Mesendoderm (in vitro differentiated cells): ENCODE data around the gene TIMM22.
A peak's percentile ranks its signal among the peaks of the same experiment; 100 is the strongest.
"Not testable (repeated sequence)": the region's sequence is repeated elsewhere in the genome, so short reads cannot be mapped to it uniquely, and the experiment has no call there.

Experiments
- DNase-seq: peaks from one replicate; pipeline ENCODE4 v3.0.0; 2013
- H2AK5ac ChIP-seq: 2 replicates; pipeline ENCODE4 v1.6.1; 2013; ENCODE audit warnings: low read length, inconsistent platforms
- H2BK120ac ChIP-seq: 2 replicates; pipeline ENCODE4 v1.6.1; 2013; ENCODE audit warnings: low read depth, mild to moderate bottlenecking, low read length, moderate library complexity, mixed read lengths
- H2BK15ac ChIP-seq: replicated peaks from 2 replicates; pipeline ENCODE4 v1.6.1; 2013; ENCODE audit warnings: low read depth, mild to moderate bottlenecking, moderate library complexity
- H2BK5ac ChIP-seq: 2 replicates; pipeline ENCODE4 v1.6.1; 2013; ENCODE audit warnings: low read length, inconsistent platforms
- H3K18ac ChIP-seq: 2 replicates; pipeline ENCODE4 v1.6.1; 2013; ENCODE audit warnings: mild to moderate bottlenecking, low read length, mixed read lengths
- H3K23ac ChIP-seq: one replicate; pipeline ENCODE4 v1.6.1; 2013; ENCODE audit warnings: low read length
- H3K27ac ChIP-seq: 2 replicates; pipeline ENCODE4 v1.5.1; 2013; ENCODE audit warnings: low read depth, mild to moderate bottlenecking, inconsistent platforms, low read length, moderate library complexity
- H3K27me3 ChIP-seq: 2 replicates; pipeline ENCODE4 v1.6.1; 2013; ENCODE audit warnings: low read length, control low read depth, mild to moderate bottlenecking, inconsistent platforms; ENCODE audit not compliant: insufficient read depth, poor library complexity
- H3K36me3 ChIP-seq: 2 replicates; pipeline ENCODE4 v1.6.1; 2013; ENCODE audit warnings: low read length, inconsistent platforms; ENCODE audit not compliant: control insufficient read depth, insufficient read depth
- H3K4ac ChIP-seq: one replicate; pipeline ENCODE4 v1.6.1; 2013; ENCODE audit warnings: low read depth, mild to moderate bottlenecking, low read length, moderate library complexity
- H3K4me1 ChIP-seq: 2 replicates; pipeline ENCODE4 v1.6.1; 2013; ENCODE audit warnings: low read depth, low read length, inconsistent platforms; ENCODE audit not compliant: control insufficient read depth
- H3K4me2 ChIP-seq: 2 replicates; pipeline ENCODE4 v1.6.1; 2013; ENCODE audit warnings: low read length
- H3K4me3 ChIP-seq: 2 replicates; pipeline ENCODE4 v1.5.1; 2013; ENCODE audit warnings: mild to moderate bottlenecking, low read length
- H3K56ac ChIP-seq: one replicate; pipeline ENCODE4 v1.6.1; 2013; ENCODE audit warnings: low read length
- H3K79me1 ChIP-seq: 2 replicates; pipeline ENCODE4 v1.6.1; 2013; ENCODE audit warnings: low read length, inconsistent platforms
- H3K79me2 ChIP-seq: 2 replicates; pipeline ENCODE4 v1.6.1; 2013; ENCODE audit warnings: mild to moderate bottlenecking, low read length; ENCODE audit not compliant: control insufficient read depth, insufficient read depth
- H3K9ac ChIP-seq: 2 replicates; pipeline ENCODE4 v1.6.1; 2013; ENCODE audit warnings: low read length, inconsistent platforms
- H4K5ac ChIP-seq: one replicate; pipeline ENCODE4 v1.6.1; 2013; ENCODE audit warnings: low read length
- H4K8ac ChIP-seq: one replicate; pipeline ENCODE4 v1.6.1; 2013; ENCODE audit warnings: low read depth, mild to moderate bottlenecking, control low read depth, low read length, moderate library complexity
- whole genome bisulfite sequencing: extraction: QIAGEN DNeasy Blood & Tissue Kit; methylation state at CpG from one replicate; pipeline ENCODE4 v1.1.7; 2013; ENCODE audit warnings: low lambda C conversion rate, missing lambda C conversion rate; ENCODE audit not compliant: insufficient coverage; ENCODE audit errors: extremely low coverage; 5-methylcytosine and 5-hydroxymethylcytosine counted together

The TIMM22 gene

GRCh38 chr17:968812-969730 is 27.9 kb upstream of the TIMM22 start:
- no CpG with 5 or more reads among the region's 24 CpGs for WGBS
- H3K4me1 ChIP-seq: peaks cover 24% of the 10 kb centered on the region
- H2BK15ac ChIP-seq: no peak overlapping the region
- peak overlapping the region; percentile 41 for H3K9ac ChIP-seq
- H3K4me2 ChIP-seq: no peak overlapping the region
- H3K79me1 ChIP-seq: peaks cover under 1% of the 10 kb centered on the region
- H4K8ac ChIP-seq: no peak overlapping the region
- H3K4me3 ChIP-seq: no peak overlapping the region
- no peak overlapping the region for H2AK5ac ChIP-seq
- no peak overlapping the region for H3K56ac ChIP-seq
- no peak overlapping the region for H3K27ac ChIP-seq
- peak overlapping the region; percentile 22 for H3K18ac ChIP-seq
- no peak overlapping the region for H3K4ac ChIP-seq
- H3K23ac ChIP-seq: no peak overlapping the region
- no peak overlapping the region for H2BK120ac ChIP-seq
- no peak for DNase-seq
- no peaks in the 10 kb centered on the region for H3K36me3 ChIP-seq
- H3K27me3 ChIP-seq: no peaks in the 10 kb centered on the region
- no peak overlapping the region for H4K5ac ChIP-seq
- H3K79me2 ChIP-seq: peaks cover 94% of the 10 kb centered on the region
- H2BK5ac ChIP-seq: no peak overlapping the region

GRCh38 chr17:969811-970355 is 27.0 kb upstream of the TIMM22 start:
- Histone ChIP-seq H3K36me3 (no peaks in the 10 kb centered on the region), H3K18ac (peak overlapping the region; percentile 54), H3K23ac (no peak overlapping the region), H3K4ac (no peak overlapping the region), H3K27ac (no peak overlapping the region), H4K5ac (no peak overlapping the region), H3K79me1 (no peaks in the 10 kb centered on the region), H3K4me2 (no peak overlapping the region), H2BK15ac (no peak overlapping the region), H3K4me1 (peaks cover 17% of the 10 kb centered on the region), H3K9ac (peak overlapping the region; percentile 38), H3K27me3 (no peaks in the 10 kb centered on the region), H3K56ac (peak overlapping the region; percentile 75), H3K79me2 (peaks cover 92% of the 10 kb centered on the region), H2BK5ac (no peak overlapping the region), H2BK120ac (no peak overlapping the region), H3K4me3 (no peak overlapping the region), H2AK5ac (no peak overlapping the region), H4K8ac (no peak overlapping the region)
- no peak for DNase-seq
- no CpG with 5 or more reads among the region's 18 CpGs for WGBS

GRCh38 chr17:970364-970763 is 26.6 kb upstream of the TIMM22 start:
- peak overlapping the region; percentile 4 for H3K56ac ChIP-seq
- peaks cover 92% of the 10 kb centered on the region for H3K79me2 ChIP-seq
- H3K27ac ChIP-seq: no peak overlapping the region
- no peak overlapping the region for H2BK15ac ChIP-seq
- H2AK5ac ChIP-seq: no peak overlapping the region
- peak overlapping the region; percentile 54 for H3K18ac ChIP-seq
- no CpG with 5 or more reads among the region's 9 CpGs for WGBS
- no peak overlapping the region for H2BK5ac ChIP-seq
- no peak overlapping the region for H3K23ac ChIP-seq
- no peak overlapping the region for H3K4ac ChIP-seq
- H2BK120ac ChIP-seq: no peak overlapping the region
- no peak for DNase-seq
- H4K5ac ChIP-seq: no peak overlapping the region
- no peaks in the 10 kb centered on the region for H3K36me3 ChIP-seq
- H3K79me1 ChIP-seq: peaks cover 2% of the 10 kb centered on the region
- H3K4me3 ChIP-seq: no peak overlapping the region
- no peaks in the 10 kb centered on the region for H3K27me3 ChIP-seq
- peak overlapping the region; percentile 38 for H3K9ac ChIP-seq
- peaks cover 13% of the 10 kb centered on the region for H3K4me1 ChIP-seq
- no peak overlapping the region for H4K8ac ChIP-seq
- no peak overlapping the region for H3K4me2 ChIP-seq

- not testable (repeated sequence) for H3K18ac ChIP-seq, H3K27ac ChIP-seq, DNase-seq, H3K4me2 ChIP-seq, H2BK5ac ChIP-seq, H3K27me3 ChIP-seq, H2AK5ac ChIP-seq, H4K5ac ChIP-seq, H3K9ac ChIP-seq, H3K4me3 ChIP-seq, H3K36me3 ChIP-seq, H2BK15ac ChIP-seq, H3K23ac ChIP-seq, H3K56ac ChIP-seq, H4K8ac ChIP-seq, H2BK120ac ChIP-seq, H3K79me1 ChIP-seq, H3K4ac ChIP-seq
- no CpG with 5 or more reads among the region's 14 CpGs for WGBS
- Histone ChIP-seq H3K79me2 (peaks cover 93% of the 10 kb centered on the region), H3K4me1 (peaks cover 15% of the 10 kb centered on the region)
Observed at GRCh38 chr17:971861-972260, 25.1 kb upstream of the TIMM22 start.

- no CpG with 5 or more reads among the region's 12 CpGs for WGBS
- no peak overlapping the region for H3K23ac ChIP-seq
- peak overlapping the region; percentile 0 for H3K9ac ChIP-seq
- H3K4me2 ChIP-seq: no peak overlapping the region
- H2BK15ac ChIP-seq: no peak overlapping the region
- no peak overlapping the region for H4K8ac ChIP-seq
- no peak overlapping the region for H3K27ac ChIP-seq
- H2AK5ac ChIP-seq: no peak overlapping the region
- peaks cover 17% of the 10 kb centered on the region for H3K4me1 ChIP-seq
- peaks cover 94% of the 10 kb centered on the region for H3K79me2 ChIP-seq
- peaks cover 4% of the 10 kb centered on the region for H3K79me1 ChIP-seq
- H3K4ac ChIP-seq: no peak overlapping the region
- no peak overlapping the region for H2BK120ac ChIP-seq
- no peaks in the 10 kb centered on the region for H3K36me3 ChIP-seq
- DNase-seq: peak; percentile 89
- H4K5ac ChIP-seq: no peak overlapping the region
- no peak overlapping the region for H3K18ac ChIP-seq
- H3K27me3 ChIP-seq: no peaks in the 10 kb centered on the region
- H3K56ac ChIP-seq: no peak overlapping the region
- no peak overlapping the region for H2BK5ac ChIP-seq
- no peak overlapping the region for H3K4me3 ChIP-seq
Observed at GRCh38 chr17:973053-973452, 23.9 kb upstream of the TIMM22 start.
